PFSK-1 (cell line): ENCODE data around the gene APPL2.

Experiments
- POLR2AphosphoS5 ChIP-seq: IDR thresholded peaks from 2 replicates; pipeline ENCODE4 v1.6.1; 2012; ENCODE audit warnings: low read depth, mild to moderate bottlenecking, control low read depth, low read length, moderate library complexity
- TAF1 ChIP-seq: IDR thresholded peaks from 2 replicates; pipeline ENCODE4 v1.6.1; 2012; ENCODE audit warnings: low read length, control low read depth, borderline replicate concordance; ENCODE audit not compliant: insufficient read depth

GRCh38 chr12:105233041-105233905, 2.7 kb downstream of the APPL2 start:
- no peak for TF ChIP-seq POLR2AphosphoS5
- TF ChIP-seq TAF1, result no peak
